Measurements from ENCODE around the gene UHMK1.

GRCh38 chr1:162538815-162539431 is 41.3 kb downstream of the UHMK1 start:
- TF ChIP-seq CTCF (IDR thresholded peaks at IDR 0.05) = no peak
- TF ChIP-seq POLR2A (IDR thresholded peaks at IDR 0.05) = no peak
